Measurements from ENCODE around the gene ACTG1.

The ACTG1 gene

GRCh38 chr17:81519284-81520020, 6.9 kb upstream of the ACTG1 start:
- Histone ChIP-seq H3K27ac (peak overlapping the region; percentile 59), H3K9me3 (ENCODE audit: severe bottlenecking) (no peaks in the 10 kb centered on the region), H3K27me3 (ENCODE audit: insufficient read depth, low read depth, severe bottlenecking) (no peaks in the 10 kb centered on the region), H3K4me3 (ENCODE audit: low read depth, low read length) (peak overlapping the region; percentile 41), H3K36me3 (no peaks in the 10 kb centered on the region; the same call in 1 of the 2 replicates)
- no peak for DNase-seq
- peak; percentile 57 for TF ChIP-seq CTCF (IDR thresholded peaks at IDR 0.05; ENCODE audit: low read depth, low read length)

DNA sequence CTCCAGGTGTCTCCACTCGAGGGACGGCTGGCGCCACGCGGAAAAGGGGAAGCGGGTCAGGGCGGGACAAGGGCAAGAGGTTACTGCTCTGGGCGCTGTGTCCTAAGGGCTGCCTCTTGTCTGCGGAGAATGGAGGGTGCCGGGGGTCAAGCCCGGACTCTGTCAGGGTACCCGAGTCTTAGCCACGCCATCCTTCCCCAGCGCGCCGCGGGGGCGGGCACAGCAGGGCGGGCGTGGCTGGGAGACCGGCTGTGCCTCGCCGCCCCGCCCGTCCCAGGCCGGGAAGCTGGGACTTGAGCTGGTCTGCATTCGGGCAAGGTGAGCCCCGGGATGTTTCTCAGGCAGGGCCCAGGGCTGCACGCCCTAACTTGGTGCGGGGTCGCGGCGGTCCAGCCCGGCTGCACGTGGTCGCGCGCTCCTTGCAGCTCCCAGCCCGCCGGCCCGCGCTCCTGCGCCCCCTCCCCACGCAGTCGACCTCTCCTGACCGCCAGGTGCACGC, 6.2 kb upstream of the ACTG1 start:
- peak overlapping the region; percentile 59 for H3K27ac ChIP-seq
- H3K36me3 ChIP-seq: no peaks in the 10 kb centered on the region; the same call in 1 of the 2 replicates
- TF ChIP-seq CTCF (IDR thresholded peaks at IDR 0.05; ENCODE audit: low read depth, low read length): no peak
- peak overlapping the region; percentile 41 for H3K4me3 ChIP-seq (ENCODE audit: low read depth, low read length)
- no peaks in the 10 kb centered on the region for H3K9me3 ChIP-seq (ENCODE audit: severe bottlenecking)
- no peak for DNase-seq
- no peaks in the 10 kb centered on the region for H3K27me3 ChIP-seq (ENCODE audit: insufficient read depth, low read depth, severe bottlenecking)

DNA sequence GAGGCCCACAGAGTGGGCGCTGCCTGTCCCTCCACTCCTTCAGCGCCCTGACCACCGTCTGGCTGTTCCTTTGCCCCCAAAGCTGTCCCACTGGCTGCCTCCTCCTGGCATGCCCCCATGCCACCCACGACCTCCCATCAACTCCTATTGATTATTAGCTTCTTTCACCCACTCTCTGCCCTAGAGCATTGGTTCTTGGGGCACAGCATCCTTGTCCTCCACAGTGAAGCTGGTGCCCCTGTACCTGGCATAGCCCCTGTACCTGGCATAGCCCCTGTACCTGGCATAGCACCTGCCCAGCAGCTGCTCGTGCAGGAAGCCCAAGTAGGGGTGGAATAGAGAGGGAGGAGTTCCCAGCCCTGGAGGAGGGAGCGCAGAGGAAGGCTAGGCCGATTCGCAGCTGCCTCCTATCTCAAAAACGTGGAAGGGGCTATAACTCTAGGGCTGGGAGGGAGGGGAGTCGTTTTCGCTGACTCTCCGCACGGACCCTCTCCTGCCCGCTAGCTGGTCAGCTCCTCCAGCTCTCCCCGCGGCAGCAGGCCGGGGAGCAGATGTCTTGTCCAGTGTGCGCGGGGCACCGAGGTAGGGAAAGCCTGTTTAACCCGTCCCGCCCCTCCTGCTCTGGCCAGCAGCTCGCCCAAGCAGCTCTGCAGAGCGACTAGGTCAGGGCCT, 5.7 kb upstream of the ACTG1 start:
- Histone ChIP-seq H3K27ac (peak overlapping the region; percentile 59), H3K9me3 (ENCODE audit: severe bottlenecking) (no peaks in the 10 kb centered on the region), H3K27me3 (ENCODE audit: insufficient read depth, low read depth, severe bottlenecking) (no peaks in the 10 kb centered on the region), H3K36me3 (no peaks in the 10 kb centered on the region; the same call in none of the 2 replicates), H3K4me3 (ENCODE audit: low read depth, low read length) (peak overlapping the region; percentile 41)
- no peak for TF ChIP-seq CTCF (IDR thresholded peaks at IDR 0.05; ENCODE audit: low read depth, low read length)
- peak; percentile 83 for DNase-seq

GRCh38 chr17:81517339-81518112, 4.9 kb upstream of the ACTG1 start:
- Histone ChIP-seq H3K27ac (peak overlapping the region; percentile 59), H3K27me3 (ENCODE audit: insufficient read depth, low read depth, severe bottlenecking) (no peaks in the 10 kb centered on the region), H3K4me3 (ENCODE audit: low read depth, low read length) (no peak overlapping the region), H3K36me3 (no peaks in the 10 kb centered on the region; the same call in none of the 2 replicates), H3K9me3 (ENCODE audit: severe bottlenecking) (no peaks in the 10 kb centered on the region)
- peak; percentile 88 for DNase-seq
- TF ChIP-seq CTCF (IDR thresholded peaks at IDR 0.05; ENCODE audit: low read depth, low read length): peak; percentile 42; the same call in 1 of the 2 replicates

DNA sequence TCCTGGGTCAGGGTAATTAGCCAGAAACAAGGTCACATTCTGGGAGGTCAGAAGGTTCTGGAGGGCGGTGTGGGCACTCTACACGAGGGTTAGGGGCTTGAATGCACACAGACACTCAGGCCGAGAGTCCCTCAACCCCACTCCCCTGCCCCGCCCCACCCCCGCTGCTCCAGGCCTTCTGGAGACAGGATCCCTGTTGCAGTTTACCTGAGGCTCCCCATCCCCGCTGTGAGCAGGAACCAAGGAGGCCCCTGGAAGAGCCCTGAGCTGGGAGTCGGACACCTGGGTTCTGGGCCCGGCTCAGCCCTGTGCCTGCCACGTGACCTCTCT, 4.4 kb upstream of the ACTG1 start:
- Histone ChIP-seq H3K36me3 (peaks cover 4% of the 10 kb centered on the region), H3K9me3 (ENCODE audit: severe bottlenecking) (no peaks in the 10 kb centered on the region), H3K27me3 (ENCODE audit: insufficient read depth, low read depth, severe bottlenecking) (no peaks in the 10 kb centered on the region), H3K27ac (no peak overlapping the region), H3K4me3 (ENCODE audit: low read depth, low read length) (no peak overlapping the region)
- no peak for TF ChIP-seq CTCF (IDR thresholded peaks at IDR 0.05; ENCODE audit: low read depth, low read length)
- DNase-seq: peak; percentile 30

All from WERI-Rb-1 (cell line).